ENCODE data around the gene EP400. TPM values are rescaled to one million over a fixed set of nuclear protein-coding genes. Genes with fewer than 3 reads are reported as not detected.

Gene EP400
- total and polyA plus RNA-seq, 9 of the 15 experiments (the other 6 are each of a cell fraction or from before 2014, with no cell fraction given): 4.5 to 58.0 (median 7.0) TPM

- peak; percentile 14; the same call in 1 of the 2 replicates for TF ChIP-seq HCFC1 (IDR thresholded peaks at IDR 0.05; ENCODE audit: low read depth, low read length)
- no peak; the same call in 1 of the 2 replicates for TF ChIP-seq DPF2 (IDR thresholded peaks at IDR 0.05)
- 0 out of 2 replicates have a peak, but pooled peaks have one; percentile 66 for TF ChIP-seq PREB (CRISPR knock-in tag; IDR thresholded peaks at IDR 0.05)
- TF ChIP-seq SRSF1 (IDR thresholded peaks at IDR 0.05; ENCODE audit: low read depth, low read length): no peak
- TF ChIP-seq ZKSCAN8 (CRISPR knock-in tag; IDR thresholded peaks at IDR 0.05): no peak
- peak in 1 of 2 experiments; percentile 11; a peak in 1 of 3 replicates for TF ChIP-seq CBX3 (IDR thresholded peaks at IDR 0.05; ENCODE audit: borderline replicate concordance in 1 of 2, low read length in 2 of 2)
- no peak for TF ChIP-seq OTX1 (CRISPR knock-in tag; IDR thresholded peaks at IDR 0.05)
- peak; percentile 73 for TF ChIP-seq EGR1 (conservative IDR thresholded peaks at IDR 0.05)
- TF ChIP-seq UBTF (IDR thresholded peaks at IDR 0.05; ENCODE audit: borderline replicate concordance in 1 of 2, low read depth in 2 of 2, low read length in 2 of 2): 0 out of 4 replicates have a peak, but pooled peaks of 1 of the 2 experiments have one; percentile 34
- peak; percentile 79 for TF ChIP-seq ZKSCAN1 (IDR thresholded peaks at IDR 0.05; ENCODE audit: low read depth, low read length)
- no peak for TF ChIP-seq DNMT1 (IDR thresholded peaks at IDR 0.05)
- TF ChIP-seq KLF1 (tag; IDR thresholded peaks at IDR 0.05): 0 out of 2 replicates have a peak, but pooled peaks have one; percentile 31
- TF ChIP-seq CHD2 (IDR thresholded peaks at IDR 0.05; ENCODE audit: low read depth, low read length): peak; percentile 98
- TF ChIP-seq RBM39 (optimal IDR thresholded peaks at IDR 0.05; ENCODE audit: low read depth, low read length): no peak
- TF ChIP-seq SMARCA4 (IDR thresholded peaks at IDR 0.05): no peak; the same call in 1 of the 2 replicates
- peak in 1 of 2 experiments; percentile 64; a peak in 2 of 4 replicates for TF ChIP-seq ZNF318 (IDR thresholded peaks at IDR 0.05; ENCODE audit: borderline replicate concordance in 1 of 2, low read depth in 1 of 2)
Measured at GRCh38 chr12:132084621-132085290, 135.0 kb downstream of the EP400 start (continued).
